Astrocyte (in vitro differentiated cells and primary cell): Measurements from ENCODE around the gene FEM1B. TPM values are rescaled to one million over a fixed set of nuclear protein-coding genes. Genes with fewer than 3 reads are reported as not detected.

Experiments
- DNase-seq: peaks from one replicate; pipeline ENCODE4 v3.0.0-alpha.2; 2010; ENCODE audit warnings: low read depth
- FAIRE-seq: peaks from 2 replicates; lab custom pipeline; 2011; peaks lifted over from hg19 to GRCh38; lab: Jason Lieb, UNC
- H2AFZ ChIP-seq: 2 replicates; pipeline ENCODE4 v1.6.0; 2012; ENCODE audit warnings: low read depth, low read length, inconsistent platforms
- H3K27ac ChIP-seq: 2 replicates; pipeline ENCODE4 v1.5.1; 2011; ENCODE audit warnings: low read depth, low read length, inconsistent platforms
- H3K27me3 ChIP-seq: 2 replicates; pipeline ENCODE4 v1.6.0; 2011; ENCODE audit warnings: low read length, inconsistent platforms; ENCODE audit not compliant: insufficient read depth
- H3K36me3 ChIP-seq: 2 replicates; pipeline ENCODE4 v1.5.1; 2011; ENCODE audit warnings: low read length, inconsistent platforms; ENCODE audit not compliant: insufficient read depth
- H3K4me1 ChIP-seq: 2 replicates; pipeline ENCODE4 v1.5.1; 2011; ENCODE audit warnings: low read length, inconsistent platforms; ENCODE audit not compliant: insufficient read depth
- H3K4me2 ChIP-seq: 2 replicates; pipeline ENCODE4 v1.6.0; 2012; ENCODE audit warnings: low read length, inconsistent platforms
- H3K4me3 ChIP-seq: 2 replicates; pipeline ENCODE4 v1.5.1; 2011; ENCODE audit warnings: low read depth, mild to moderate bottlenecking, low read length, inconsistent platforms; ENCODE audit not compliant: insufficient read depth
- H3K79me2 ChIP-seq: 2 replicates; pipeline ENCODE4 v1.6.0; 2012; ENCODE audit warnings: mild to moderate bottlenecking, low read length, inconsistent platforms; ENCODE audit not compliant: insufficient read depth
- H3K9ac ChIP-seq: 2 replicates; pipeline ENCODE4 v1.6.0; 2012; ENCODE audit warnings: mild to moderate bottlenecking, low read length, inconsistent platforms
- H3K9me3 ChIP-seq: 2 replicates; pipeline ENCODE4 v1.5.1; 2012; ENCODE audit warnings: low read depth, mild to moderate bottlenecking, low read length, inconsistent platforms; ENCODE audit not compliant: insufficient read depth
- H4K20me1 ChIP-seq: 2 replicates; pipeline ENCODE4 v1.6.0; 2012; ENCODE audit warnings: low read length, inconsistent platforms; ENCODE audit not compliant: insufficient read depth
- H3K27ac Mint-ChIP-seq: one replicate; pipeline ENCODE4 v1.8.0; 2021; ENCODE audit warnings: mild to moderate bottlenecking, mixed read lengths; ENCODE audit not compliant: unreplicated experiment
- H3K27me3 Mint-ChIP-seq: one replicate; pipeline ENCODE4 v1.8.0; 2021; ENCODE audit warnings: low read depth, mixed read lengths; ENCODE audit not compliant: unreplicated experiment
- H3K36me3 Mint-ChIP-seq: one replicate; pipeline ENCODE4 v1.8.0; 2021; ENCODE audit warnings: low read depth, mixed read lengths; ENCODE audit not compliant: unreplicated experiment
- H3K4me1 Mint-ChIP-seq: one replicate; pipeline ENCODE4 v1.8.0; 2021; ENCODE audit warnings: low read depth, mixed read lengths; ENCODE audit not compliant: unreplicated experiment
- H3K4me3 Mint-ChIP-seq: one replicate; pipeline ENCODE4 v1.8.0; 2021; ENCODE audit warnings: mild to moderate bottlenecking, moderate library complexity, mixed read lengths; ENCODE audit not compliant: unreplicated experiment
- H3K9me3 Mint-ChIP-seq: one replicate; pipeline ENCODE4 v1.8.0; 2021; ENCODE audit warnings: mild to moderate bottlenecking, mixed read lengths; ENCODE audit not compliant: unreplicated experiment
- CTCF ChIP-seq: IDR thresholded peaks from 2 replicates; pipeline ENCODE4 v1.5.1; 2011; ENCODE audit warnings: low read depth, mild to moderate bottlenecking, inconsistent platforms, low read length, moderate library complexity; ENCODE audit not compliant: insufficient read depth
- EZH2 ChIP-seq: IDR thresholded peaks from 2 replicates; pipeline ENCODE4 v1.6.1; 2012; ENCODE audit warnings: mild to moderate bottlenecking, low read length, inconsistent platforms; ENCODE audit not compliant: insufficient read depth
- total RNA-seq: library from RNA; stranded (reverse); gene quantifications from 2 replicates; pipeline ENCODE4 v1.2.1, GENCODE V29; 2021

FEM1B gene
- total RNA-seq, 1 donor from 2014 or later: 38.6 TPM

GRCh38 chr15:68295014-68295805 is 17.7 kb downstream of the FEM1B start:
- H3K4me3 Mint-ChIP-seq: no peak overlapping the region
- Histone ChIP-seq H3K27me3 (no peaks in the 10 kb centered on the region), H3K4me2 (no peak overlapping the region), H4K20me1 (peaks cover 43% of the 10 kb centered on the region), H3K27ac (no peak overlapping the region), H3K79me2 (peaks cover 59% of the 10 kb centered on the region), H3K9me3 (no peaks in the 10 kb centered on the region), H3K9ac (no peak overlapping the region), H3K4me1 (no peaks in the 10 kb centered on the region), H3K4me3 (no peak overlapping the region), H2AFZ (no peak overlapping the region), H3K36me3 (peaks cover 34% of the 10 kb centered on the region)
- H3K9me3 Mint-ChIP-seq: no peaks in the 10 kb centered on the region
- no peaks in the 10 kb centered on the region for H3K27me3 Mint-ChIP-seq
- peaks cover 1% of the 10 kb centered on the region for H3K4me1 Mint-ChIP-seq
- peaks cover 9% of the 10 kb centered on the region for H3K36me3 Mint-ChIP-seq
- H3K27ac Mint-ChIP-seq: no peak overlapping the region
- DNase-seq: no peak
- no peak for FAIRE-seq
- no peak for TF ChIP-seq EZH2
- no peak for TF ChIP-seq CTCF

- Histone ChIP-seq H3K79me2 (peaks cover 27% of the 10 kb centered on the region), H3K4me1 (no peaks in the 10 kb centered on the region), H3K27me3 (no peaks in the 10 kb centered on the region), H3K27ac (no peak overlapping the region), H4K20me1 (peaks cover 24% of the 10 kb centered on the region), H3K36me3 (peaks cover 17% of the 10 kb centered on the region), H3K4me3 (no peak overlapping the region), H3K4me2 (no peak overlapping the region), H3K9me3 (no peaks in the 10 kb centered on the region), H3K9ac (no peak overlapping the region), H2AFZ (no peak overlapping the region)
- DNase-seq (no peak), FAIRE-seq (no peak)
- no peak for TF ChIP-seq EZH2
- no peak for TF ChIP-seq CTCF
- peaks cover 9% of the 10 kb centered on the region for H3K36me3 Mint-ChIP-seq
- H3K27me3 Mint-ChIP-seq: no peaks in the 10 kb centered on the region
- H3K27ac Mint-ChIP-seq: no peak overlapping the region
- H3K9me3 Mint-ChIP-seq: no peaks in the 10 kb centered on the region
- peaks cover 1% of the 10 kb centered on the region for H3K4me1 Mint-ChIP-seq
- no peak overlapping the region for H3K4me3 Mint-ChIP-seq
Observed at GRCh38 chr15:68298336-68298735, 20.8 kb downstream of the FEM1B start.

GRCh38 chr15:68298882-68299381 is 21.4 kb downstream of the FEM1B start:
- Histone ChIP-seq H3K27me3 (no peaks in the 10 kb centered on the region), H4K20me1 (peaks cover 23% of the 10 kb centered on the region), H3K27ac (no peak overlapping the region), H3K4me3 (no peak overlapping the region), H3K79me2 (peaks cover 21% of the 10 kb centered on the region), H2AFZ (no peak overlapping the region), H3K9ac (no peak overlapping the region), H3K9me3 (no peaks in the 10 kb centered on the region), H3K36me3 (peaks cover 17% of the 10 kb centered on the region), H3K4me1 (no peaks in the 10 kb centered on the region), H3K4me2 (no peak overlapping the region)
- no peak for TF ChIP-seq CTCF
- no peak for TF ChIP-seq EZH2
- Mint-ChIP-seq H3K4me1 (peaks cover under 1% of the 10 kb centered on the region), H3K27ac (no peak overlapping the region), H3K9me3 (no peaks in the 10 kb centered on the region), H3K36me3 (peaks cover 9% of the 10 kb centered on the region), H3K27me3 (no peaks in the 10 kb centered on the region), H3K4me3 (no peak overlapping the region)
- DNase-seq (no peak), FAIRE-seq (no peak)
